DOHH2 (cell line): ENCODE measurements around the gene CD2.

ENCODE experiments used
- H3F3A ChIP-seq: fragments of 200-600 bp; sonication (generic), shearing (Covaris generic); 2 replicates; pipeline ENCODE4 v1.6.0; 2016; ENCODE audit warnings: antibody characterized with exemption, mild to moderate bottlenecking; ENCODE audit not compliant: control insufficient read depth, insufficient read depth
- H3K27ac ChIP-seq: fragments of 200-600 bp; sonication (generic); 2 replicates; pipeline ENCODE4 v1.5.1; 2014; ENCODE audit warnings: low read depth, mild to moderate bottlenecking, low read length, moderate library complexity
- H3K27me3 ChIP-seq: fragments of 200-600 bp; sonication (generic); 2 replicates; pipeline ENCODE4 v1.6.1; 2014; ENCODE audit warnings: mild to moderate bottlenecking, low read length, mixed read lengths; ENCODE audit not compliant: control insufficient read depth
- H3K36me3 ChIP-seq: fragments of 200-600 bp; sonication (generic); 2 replicates; pipeline ENCODE4 v1.6.1; 2014; ENCODE audit warnings: mild to moderate bottlenecking, low read length, moderate library complexity, mixed read lengths; ENCODE audit not compliant: control insufficient read depth
- H3K4me1 ChIP-seq: fragments of 200-600 bp; sonication (generic); 2 replicates; pipeline ENCODE4 v1.6.1; 2014; ENCODE audit warnings: mild to moderate bottlenecking, low read length, mixed read lengths; ENCODE audit not compliant: control insufficient read depth
- H3K4me2 ChIP-seq: fragments of 200-600 bp; sonication (generic); 2 replicates; pipeline ENCODE4 v1.6.0; 2014; ENCODE audit warnings: mild to moderate bottlenecking, low read length, moderate library complexity
- H3K4me3 ChIP-seq: fragments of 200-600 bp; sonication (generic); 2 replicates; pipeline ENCODE4 v1.5.1; 2014; ENCODE audit warnings: mild to moderate bottlenecking, low read length, mixed read lengths
- H3K79me2 ChIP-seq: fragments of 200-600 bp; sonication (generic); 2 replicates; pipeline ENCODE4 v1.6.1; 2014; ENCODE audit warnings: mild to moderate bottlenecking, low read length, mixed read lengths; ENCODE audit not compliant: control insufficient read depth
- H3K9me2 ChIP-seq: fragments of 200-600 bp; sonication (generic); replicated peaks from 2 replicates; pipeline ENCODE4 v1.6.1; 2014; ENCODE audit warnings: mild to moderate bottlenecking, low read length, mixed read lengths; ENCODE audit not compliant: control insufficient read depth
- H3K9me3 ChIP-seq: fragments of 200-600 bp; sonication (generic); 2 replicates; pipeline ENCODE4 v1.6.1; 2014; ENCODE audit warnings: antibody characterized with exemption, low read length, mixed read lengths; ENCODE audit not compliant: control insufficient read depth, insufficient read depth
- H4K20me1 ChIP-seq: fragments of 200-600 bp; sonication (generic); 2 replicates; pipeline ENCODE4 v1.6.0; 2014; ENCODE audit warnings: low read depth, mild to moderate bottlenecking, antibody characterized with exemption, low read length, moderate library complexity; ENCODE audit not compliant: control insufficient read depth, insufficient read depth
- CTCF ChIP-seq: fragments of 200-600 bp; sonication (generic); IDR thresholded peaks from one replicate; pipeline ENCODE4 v1.5.1; 2014; ENCODE audit warnings: antibody characterized with exemption, mild to moderate bottlenecking, low read depth, low read length; ENCODE audit not compliant: poor library complexity, severe bottlenecking
- EZH2phosphoT487 ChIP-seq: fragments of 200-600 bp; sonication (generic); IDR thresholded peaks from 2 replicates; pipeline ENCODE4 v1.6.1; 2017; ENCODE audit warnings: borderline replicate concordance, mild to moderate bottlenecking, antibody characterized with exemption, low read length, moderate library complexity, mixed read lengths

CD2 gene

GRCh38 chr1:116763787-116764465, 9.7 kb downstream of the CD2 start:
- H3K9me3 ChIP-seq, result no peaks in the 10 kb centered on the region
- H3K27ac ChIP-seq, result no peak overlapping the region
- no peaks in the 10 kb centered on the region for H3K79me2 ChIP-seq
- H3K27me3 ChIP-seq, result no peaks in the 10 kb centered on the region
- H3K9me2 ChIP-seq, result no peaks in the 10 kb centered on the region
- TF ChIP-seq CTCF (peak; percentile 12), EZH2phosphoT487 (no peak)
- no peak overlapping the region for H3K4me3 ChIP-seq
- no peak overlapping the region for H3K4me2 ChIP-seq
- no peaks in the 10 kb centered on the region for H4K20me1 ChIP-seq
- H3K36me3 ChIP-seq, result no peaks in the 10 kb centered on the region
- peaks cover 3% of the 10 kb centered on the region for H3K4me1 ChIP-seq
- H3F3A ChIP-seq, result no peaks in the 10 kb centered on the region

- H3K9me3 ChIP-seq, result no peaks in the 10 kb centered on the region
- peaks cover 8% of the 10 kb centered on the region for H3K4me1 ChIP-seq
- no peaks in the 10 kb centered on the region for H3F3A ChIP-seq
- H3K36me3 ChIP-seq, result 0 out of 2 replicates have a peak, but pooled peaks cover 3% of the 10 kb centered on the region
- H3K27ac ChIP-seq, result no peak overlapping the region
- no peaks in the 10 kb centered on the region for H3K79me2 ChIP-seq
- no peak overlapping the region for H3K4me3 ChIP-seq
- no peaks in the 10 kb centered on the region for H4K20me1 ChIP-seq
- no peaks in the 10 kb centered on the region for H3K9me2 ChIP-seq
- no peaks in the 10 kb centered on the region for H3K27me3 ChIP-seq
- TF ChIP-seq EZH2phosphoT487, result no peak
- TF ChIP-seq CTCF, result no peak
- no peak overlapping the region for H3K4me2 ChIP-seq
These were observed 10.3 kb downstream of the CD2 start for GRCh38 chr1:116764466-116764898.

GRCh38 chr1:116764906-116765862, 11.0 kb downstream of the CD2 start:
- Histone ChIP-seq H3K4me1 (peaks cover 14% of the 10 kb centered on the region), H3K36me3 (0 out of 2 replicates have a peak, but pooled peaks cover 3% of the 10 kb centered on the region)

More at GRCh38 chr1:116764906-116765862, 11.0 kb downstream of the CD2 start:
- TF ChIP-seq EZH2phosphoT487, result no peak
- TF ChIP-seq CTCF, result no peak
- no peaks in the 10 kb centered on the region for H3K27me3 ChIP-seq
- H3K79me2 ChIP-seq, result no peaks in the 10 kb centered on the region
- no peaks in the 10 kb centered on the region for H3F3A ChIP-seq
- H3K4me2 ChIP-seq, result no peak overlapping the region
- H4K20me1 ChIP-seq, result no peaks in the 10 kb centered on the region
- H3K9me2 ChIP-seq, result no peaks in the 10 kb centered on the region
- H3K27ac ChIP-seq, result no peak overlapping the region
- no peaks in the 10 kb centered on the region for H3K9me3 ChIP-seq
- no peak overlapping the region for H3K4me3 ChIP-seq
